ENCODE measurements around the gene PLCB1. TPM values are rescaled to one million over a fixed set of nuclear protein-coding genes. Genes with fewer than 3 reads are reported as not detected.

PLCB1 gene
- total RNA-seq, 1 experiment from 2014 or later: 11.3 TPM

DNA sequence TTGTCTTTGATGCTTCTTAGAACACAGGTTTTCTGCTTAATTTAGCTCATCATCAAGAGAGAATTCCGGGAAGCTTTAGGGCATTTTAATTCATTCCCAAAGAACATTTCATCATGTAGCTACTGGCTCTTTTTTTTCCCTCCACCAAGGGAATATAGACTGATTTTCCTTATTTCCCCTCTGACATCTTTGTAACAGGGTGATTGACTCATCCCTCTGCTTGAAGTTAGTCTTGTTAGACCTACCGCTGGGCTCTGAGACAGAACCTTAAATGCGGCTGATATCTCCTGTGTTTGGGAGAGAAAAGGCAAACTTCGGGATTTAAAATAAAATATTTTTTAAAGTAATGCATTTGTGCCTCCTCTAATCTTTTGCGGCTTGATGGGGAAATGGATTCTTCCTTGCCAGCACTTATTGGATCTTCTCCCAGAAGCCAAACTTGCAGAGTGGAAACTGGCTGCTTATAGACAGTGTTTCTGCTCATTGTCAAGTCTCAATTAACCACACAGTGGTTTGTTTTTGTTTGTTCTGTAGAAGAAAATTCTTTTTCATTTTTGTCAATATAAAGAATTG is 664.1 kb downstream of the PLCB1 start (continued):
- TF ChIP-seq, protein P1, sequence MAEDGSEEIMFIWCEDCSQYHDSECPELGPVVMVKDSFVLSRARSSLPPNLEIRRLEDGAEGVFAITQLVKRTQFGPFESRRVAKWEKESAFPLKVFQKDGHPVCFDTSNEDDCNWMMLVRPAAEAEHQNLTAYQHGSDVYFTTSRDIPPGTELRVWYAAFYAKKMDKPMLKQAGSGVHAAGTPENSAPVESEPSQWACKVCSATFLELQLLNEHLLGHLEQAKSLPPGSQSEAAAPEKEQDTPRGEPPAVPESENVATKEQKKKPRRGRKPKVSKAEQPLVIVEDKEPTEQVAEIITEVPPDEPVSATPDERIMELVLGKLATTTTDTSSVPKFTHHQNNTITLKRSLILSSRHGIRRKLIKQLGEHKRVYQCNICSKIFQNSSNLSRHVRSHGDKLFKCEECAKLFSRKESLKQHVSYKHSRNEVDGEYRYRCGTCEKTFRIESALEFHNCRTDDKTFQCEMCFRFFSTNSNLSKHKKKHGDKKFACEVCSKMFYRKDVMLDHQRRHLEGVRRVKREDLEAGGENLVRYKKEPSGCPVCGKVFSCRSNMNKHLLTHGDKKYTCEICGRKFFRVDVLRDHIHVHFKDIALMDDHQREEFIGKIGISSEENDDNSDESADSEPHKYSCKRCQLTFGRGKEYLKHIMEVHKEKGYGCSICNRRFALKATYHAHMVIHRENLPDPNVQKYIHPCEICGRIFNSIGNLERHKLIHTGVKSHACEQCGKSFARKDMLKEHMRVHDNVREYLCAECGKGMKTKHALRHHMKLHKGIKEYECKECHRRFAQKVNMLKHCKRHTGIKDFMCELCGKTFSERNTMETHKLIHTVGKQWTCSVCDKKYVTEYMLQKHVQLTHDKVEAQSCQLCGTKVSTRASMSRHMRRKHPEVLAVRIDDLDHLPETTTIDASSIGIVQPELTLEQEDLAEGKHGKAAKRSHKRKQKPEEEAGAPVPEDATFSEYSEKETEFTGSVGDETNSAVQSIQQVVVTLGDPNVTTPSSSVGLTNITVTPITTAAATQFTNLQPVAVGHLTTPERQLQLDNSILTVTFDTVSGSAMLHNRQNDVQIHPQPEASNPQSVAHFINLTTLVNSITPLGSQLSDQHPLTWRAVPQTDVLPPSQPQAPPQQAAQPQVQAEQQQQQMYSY (CRISPR knock-in tag; IDR thresholded peaks at IDR 0.05): no peak
- TF ChIP-seq FOXP1 (CRISPR knock-in tag; IDR thresholded peaks at IDR 0.05; ENCODE audit: borderline replicate concordance): no peak
- TF ChIP-seq, protein P2, sequence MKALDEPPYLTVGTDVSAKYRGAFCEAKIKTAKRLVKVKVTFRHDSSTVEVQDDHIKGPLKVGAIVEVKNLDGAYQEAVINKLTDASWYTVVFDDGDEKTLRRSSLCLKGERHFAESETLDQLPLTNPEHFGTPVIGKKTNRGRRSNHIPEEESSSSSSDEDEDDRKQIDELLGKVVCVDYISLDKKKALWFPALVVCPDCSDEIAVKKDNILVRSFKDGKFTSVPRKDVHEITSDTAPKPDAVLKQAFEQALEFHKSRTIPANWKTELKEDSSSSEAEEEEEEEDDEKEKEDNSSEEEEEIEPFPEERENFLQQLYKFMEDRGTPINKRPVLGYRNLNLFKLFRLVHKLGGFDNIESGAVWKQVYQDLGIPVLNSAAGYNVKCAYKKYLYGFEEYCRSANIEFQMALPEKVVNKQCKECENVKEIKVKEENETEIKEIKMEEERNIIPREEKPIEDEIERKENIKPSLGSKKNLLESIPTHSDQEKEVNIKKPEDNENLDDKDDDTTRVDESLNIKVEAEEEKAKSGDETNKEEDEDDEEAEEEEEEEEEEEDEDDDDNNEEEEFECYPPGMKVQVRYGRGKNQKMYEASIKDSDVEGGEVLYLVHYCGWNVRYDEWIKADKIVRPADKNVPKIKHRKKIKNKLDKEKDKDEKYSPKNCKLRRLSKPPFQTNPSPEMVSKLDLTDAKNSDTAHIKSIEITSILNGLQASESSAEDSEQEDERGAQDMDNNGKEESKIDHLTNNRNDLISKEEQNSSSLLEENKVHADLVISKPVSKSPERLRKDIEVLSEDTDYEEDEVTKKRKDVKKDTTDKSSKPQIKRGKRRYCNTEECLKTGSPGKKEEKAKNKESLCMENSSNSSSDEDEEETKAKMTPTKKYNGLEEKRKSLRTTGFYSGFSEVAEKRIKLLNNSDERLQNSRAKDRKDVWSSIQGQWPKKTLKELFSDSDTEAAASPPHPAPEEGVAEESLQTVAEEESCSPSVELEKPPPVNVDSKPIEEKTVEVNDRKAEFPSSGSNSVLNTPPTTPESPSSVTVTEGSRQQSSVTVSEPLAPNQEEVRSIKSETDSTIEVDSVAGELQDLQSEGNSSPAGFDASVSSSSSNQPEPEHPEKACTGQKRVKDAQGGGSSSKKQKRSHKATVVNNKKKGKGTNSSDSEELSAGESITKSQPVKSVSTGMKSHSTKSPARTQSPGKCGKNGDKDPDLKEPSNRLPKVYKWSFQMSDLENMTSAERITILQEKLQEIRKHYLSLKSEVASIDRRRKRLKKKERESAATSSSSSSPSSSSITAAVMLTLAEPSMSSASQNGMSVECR (CRISPR knock-in tag; IDR thresholded peaks at IDR 0.05; ENCODE audit: borderline replicate concordance): no peak
- TF ChIP-seq, protein P3, sequence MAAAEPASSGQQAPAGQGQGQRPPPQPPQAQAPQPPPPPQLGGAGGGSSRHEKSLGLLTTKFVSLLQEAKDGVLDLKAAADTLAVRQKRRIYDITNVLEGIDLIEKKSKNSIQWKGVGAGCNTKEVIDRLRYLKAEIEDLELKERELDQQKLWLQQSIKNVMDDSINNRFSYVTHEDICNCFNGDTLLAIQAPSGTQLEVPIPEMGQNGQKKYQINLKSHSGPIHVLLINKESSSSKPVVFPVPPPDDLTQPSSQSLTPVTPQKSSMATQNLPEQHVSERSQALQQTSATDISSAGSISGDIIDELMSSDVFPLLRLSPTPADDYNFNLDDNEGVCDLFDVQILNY (CRISPR knock-in tag; IDR thresholded peaks at IDR 0.05): no peak
- TF ChIP-seq, protein P4, sequence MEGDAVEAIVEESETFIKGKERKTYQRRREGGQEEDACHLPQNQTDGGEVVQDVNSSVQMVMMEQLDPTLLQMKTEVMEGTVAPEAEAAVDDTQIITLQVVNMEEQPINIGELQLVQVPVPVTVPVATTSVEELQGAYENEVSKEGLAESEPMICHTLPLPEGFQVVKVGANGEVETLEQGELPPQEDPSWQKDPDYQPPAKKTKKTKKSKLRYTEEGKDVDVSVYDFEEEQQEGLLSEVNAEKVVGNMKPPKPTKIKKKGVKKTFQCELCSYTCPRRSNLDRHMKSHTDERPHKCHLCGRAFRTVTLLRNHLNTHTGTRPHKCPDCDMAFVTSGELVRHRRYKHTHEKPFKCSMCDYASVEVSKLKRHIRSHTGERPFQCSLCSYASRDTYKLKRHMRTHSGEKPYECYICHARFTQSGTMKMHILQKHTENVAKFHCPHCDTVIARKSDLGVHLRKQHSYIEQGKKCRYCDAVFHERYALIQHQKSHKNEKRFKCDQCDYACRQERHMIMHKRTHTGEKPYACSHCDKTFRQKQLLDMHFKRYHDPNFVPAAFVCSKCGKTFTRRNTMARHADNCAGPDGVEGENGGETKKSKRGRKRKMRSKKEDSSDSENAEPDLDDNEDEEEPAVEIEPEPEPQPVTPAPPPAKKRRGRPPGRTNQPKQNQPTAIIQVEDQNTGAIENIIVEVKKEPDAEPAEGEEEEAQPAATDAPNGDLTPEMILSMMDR (IDR thresholded peaks at IDR 0.05): no peak
- TF ChIP-seq, protein P5, sequence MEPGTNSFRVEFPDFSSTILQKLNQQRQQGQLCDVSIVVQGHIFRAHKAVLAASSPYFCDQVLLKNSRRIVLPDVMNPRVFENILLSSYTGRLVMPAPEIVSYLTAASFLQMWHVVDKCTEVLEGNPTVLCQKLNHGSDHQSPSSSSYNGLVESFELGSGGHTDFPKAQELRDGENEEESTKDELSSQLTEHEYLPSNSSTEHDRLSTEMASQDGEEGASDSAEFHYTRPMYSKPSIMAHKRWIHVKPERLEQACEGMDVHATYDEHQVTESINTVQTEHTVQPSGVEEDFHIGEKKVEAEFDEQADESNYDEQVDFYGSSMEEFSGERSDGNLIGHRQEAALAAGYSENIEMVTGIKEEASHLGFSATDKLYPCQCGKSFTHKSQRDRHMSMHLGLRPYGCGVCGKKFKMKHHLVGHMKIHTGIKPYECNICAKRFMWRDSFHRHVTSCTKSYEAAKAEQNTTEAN (CRISPR knock-in tag; IDR thresholded peaks at IDR 0.05): no peak
- no peak for TF ChIP-seq NFYB (CRISPR knock-in tag; conservative IDR thresholded peaks at IDR 0.05; ENCODE audit: low read depth)

DNA sequence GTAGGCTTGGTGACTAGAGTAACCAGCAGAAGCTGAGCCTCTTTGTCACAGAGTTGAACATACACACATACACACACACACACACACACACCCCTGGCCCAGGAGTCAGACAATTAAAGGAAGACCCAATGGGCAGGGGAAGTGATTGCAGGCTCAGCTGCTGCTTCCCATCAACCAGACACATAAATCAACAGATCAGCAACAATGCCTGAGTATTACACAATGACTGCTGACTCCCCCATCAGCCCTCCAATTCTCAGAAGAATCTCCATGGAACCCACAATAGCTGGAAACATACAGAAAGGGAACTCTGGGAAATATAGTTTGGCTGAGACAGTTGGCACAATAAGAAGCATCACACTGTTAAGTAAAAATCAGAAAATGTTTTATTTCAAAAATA is 666.4 kb downstream of the PLCB1 start:
- Mint-ChIP-seq H3K4me1 (peaks cover 9% of the 10 kb centered on the region), H3K9me3 (peaks cover 9% of the 10 kb centered on the region), H3K27ac (no peak overlapping the region), H3K4me3 (no peak overlapping the region), H3K27me3 (ENCODE audit: low read depth) (no peaks in the 10 kb centered on the region; the same call in 1 of the 2 replicates), H3K36me3 (peaks cover 10% of the 10 kb centered on the region)
- POLR2A ChIA-PET: no interaction called here
- no peak for TF ChIP-seq ETV6 (CRISPR knock-in tag; IDR thresholded peaks at IDR 0.05)
- TF ChIP-seq, protein P6, sequence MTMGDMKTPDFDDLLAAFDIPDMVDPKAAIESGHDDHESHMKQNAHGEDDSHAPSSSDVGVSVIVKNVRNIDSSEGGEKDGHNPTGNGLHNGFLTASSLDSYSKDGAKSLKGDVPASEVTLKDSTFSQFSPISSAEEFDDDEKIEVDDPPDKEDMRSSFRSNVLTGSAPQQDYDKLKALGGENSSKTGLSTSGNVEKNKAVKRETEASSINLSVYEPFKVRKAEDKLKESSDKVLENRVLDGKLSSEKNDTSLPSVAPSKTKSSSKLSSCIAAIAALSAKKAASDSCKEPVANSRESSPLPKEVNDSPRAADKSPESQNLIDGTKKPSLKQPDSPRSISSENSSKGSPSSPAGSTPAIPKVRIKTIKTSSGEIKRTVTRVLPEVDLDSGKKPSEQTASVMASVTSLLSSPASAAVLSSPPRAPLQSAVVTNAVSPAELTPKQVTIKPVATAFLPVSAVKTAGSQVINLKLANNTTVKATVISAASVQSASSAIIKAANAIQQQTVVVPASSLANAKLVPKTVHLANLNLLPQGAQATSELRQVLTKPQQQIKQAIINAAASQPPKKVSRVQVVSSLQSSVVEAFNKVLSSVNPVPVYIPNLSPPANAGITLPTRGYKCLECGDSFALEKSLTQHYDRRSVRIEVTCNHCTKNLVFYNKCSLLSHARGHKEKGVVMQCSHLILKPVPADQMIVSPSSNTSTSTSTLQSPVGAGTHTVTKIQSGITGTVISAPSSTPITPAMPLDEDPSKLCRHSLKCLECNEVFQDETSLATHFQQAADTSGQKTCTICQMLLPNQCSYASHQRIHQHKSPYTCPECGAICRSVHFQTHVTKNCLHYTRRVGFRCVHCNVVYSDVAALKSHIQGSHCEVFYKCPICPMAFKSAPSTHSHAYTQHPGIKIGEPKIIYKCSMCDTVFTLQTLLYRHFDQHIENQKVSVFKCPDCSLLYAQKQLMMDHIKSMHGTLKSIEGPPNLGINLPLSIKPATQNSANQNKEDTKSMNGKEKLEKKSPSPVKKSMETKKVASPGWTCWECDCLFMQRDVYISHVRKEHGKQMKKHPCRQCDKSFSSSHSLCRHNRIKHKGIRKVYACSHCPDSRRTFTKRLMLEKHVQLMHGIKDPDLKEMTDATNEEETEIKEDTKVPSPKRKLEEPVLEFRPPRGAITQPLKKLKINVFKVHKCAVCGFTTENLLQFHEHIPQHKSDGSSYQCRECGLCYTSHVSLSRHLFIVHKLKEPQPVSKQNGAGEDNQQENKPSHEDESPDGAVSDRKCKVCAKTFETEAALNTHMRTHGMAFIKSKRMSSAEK (CRISPR knock-in tag; IDR thresholded peaks at IDR 0.05; ENCODE audit: borderline replicate concordance): no peak
- CTCF ChIA-PET: interaction anchor here (1.6 kb wide), 1 partner anchor 55 kb away, joined by 3 read pairs; no protein-coding TSS in a partner anchor
- ATAC-seq (no peak), DNase-seq (ENCODE audit: low spot score) (no peak)

Data from WTC11 (cell line).